GM06990 (cell line): ENCODE measurements around the gene AKT1.

Source experiments
- DNase-seq: peaks from one replicate; pipeline ENCODE4 v3.0.0-alpha.2; 2011; ENCODE audit not compliant: insufficient read length; ENCODE audit errors: extremely low read depth
- H3K27me3 ChIP-seq: replicated peaks from 2 replicates; pipeline ENCODE4 v1.6.0; 2011; ENCODE audit warnings: low read length; ENCODE audit not compliant: control insufficient read depth, insufficient read depth
- H3K36me3 ChIP-seq: 2 replicates; pipeline ENCODE4 v1.5.1; 2011; ENCODE audit warnings: low read length; ENCODE audit not compliant: control insufficient read depth, insufficient read depth
- H3K4me3 ChIP-seq: replicated peaks from 2 replicates; pipeline ENCODE4 v1.5.1; 2011; ENCODE audit warnings: low read depth, mild to moderate bottlenecking, control low read depth, low read length
- TF ChIP-seq, protein P1 (sequence below): IDR thresholded peaks from 2 replicates; pipeline ENCODE4 v1.5.1; 2011; ENCODE audit warnings: low read length, control low read depth, mild to moderate bottlenecking, inconsistent platforms; ENCODE audit not compliant: insufficient read depth, poor library complexity, severe bottlenecking

The AKT1 gene

GRCh38 chr14:104724981-104725771 is 70.4 kb downstream of the AKT1 start:
- Histone ChIP-seq H3K36me3 (no peaks in the 10 kb centered on the region), H3K27me3 (no peaks in the 10 kb centered on the region; the same call in 1 of the 2 replicates), H3K4me3 (no peak overlapping the region)
- no peak for DNase-seq
- TF ChIP-seq, protein P1, sequence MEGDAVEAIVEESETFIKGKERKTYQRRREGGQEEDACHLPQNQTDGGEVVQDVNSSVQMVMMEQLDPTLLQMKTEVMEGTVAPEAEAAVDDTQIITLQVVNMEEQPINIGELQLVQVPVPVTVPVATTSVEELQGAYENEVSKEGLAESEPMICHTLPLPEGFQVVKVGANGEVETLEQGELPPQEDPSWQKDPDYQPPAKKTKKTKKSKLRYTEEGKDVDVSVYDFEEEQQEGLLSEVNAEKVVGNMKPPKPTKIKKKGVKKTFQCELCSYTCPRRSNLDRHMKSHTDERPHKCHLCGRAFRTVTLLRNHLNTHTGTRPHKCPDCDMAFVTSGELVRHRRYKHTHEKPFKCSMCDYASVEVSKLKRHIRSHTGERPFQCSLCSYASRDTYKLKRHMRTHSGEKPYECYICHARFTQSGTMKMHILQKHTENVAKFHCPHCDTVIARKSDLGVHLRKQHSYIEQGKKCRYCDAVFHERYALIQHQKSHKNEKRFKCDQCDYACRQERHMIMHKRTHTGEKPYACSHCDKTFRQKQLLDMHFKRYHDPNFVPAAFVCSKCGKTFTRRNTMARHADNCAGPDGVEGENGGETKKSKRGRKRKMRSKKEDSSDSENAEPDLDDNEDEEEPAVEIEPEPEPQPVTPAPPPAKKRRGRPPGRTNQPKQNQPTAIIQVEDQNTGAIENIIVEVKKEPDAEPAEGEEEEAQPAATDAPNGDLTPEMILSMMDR = peak; percentile 4

GRCh38 chr14:104724407-104724980 is 71.1 kb downstream of the AKT1 start:
- peak overlapping the region; percentile 64 for H3K4me3 ChIP-seq
- DNase-seq = no peak
- H3K27me3 ChIP-seq = no peaks in the 10 kb centered on the region; the same call in 1 of the 2 replicates
- no peaks in the 10 kb centered on the region for H3K36me3 ChIP-seq
- TF ChIP-seq, protein P1 = no peak

GRCh38 chr14:104723651-104724406 is 71.7 kb downstream of the AKT1 start, which contains the start of gene ADSS1:
Gene ADSS1, plus strand, starts transcription at chr14:104724229. Its CDS starts 42 bp downstream, at chr14:104724271.
- TF ChIP-seq, protein P1 = peak; percentile 82
- peak; percentile 68 for DNase-seq
- H3K4me3 ChIP-seq = peak within 1 kb of the TSS; percentile 64

DNA sequence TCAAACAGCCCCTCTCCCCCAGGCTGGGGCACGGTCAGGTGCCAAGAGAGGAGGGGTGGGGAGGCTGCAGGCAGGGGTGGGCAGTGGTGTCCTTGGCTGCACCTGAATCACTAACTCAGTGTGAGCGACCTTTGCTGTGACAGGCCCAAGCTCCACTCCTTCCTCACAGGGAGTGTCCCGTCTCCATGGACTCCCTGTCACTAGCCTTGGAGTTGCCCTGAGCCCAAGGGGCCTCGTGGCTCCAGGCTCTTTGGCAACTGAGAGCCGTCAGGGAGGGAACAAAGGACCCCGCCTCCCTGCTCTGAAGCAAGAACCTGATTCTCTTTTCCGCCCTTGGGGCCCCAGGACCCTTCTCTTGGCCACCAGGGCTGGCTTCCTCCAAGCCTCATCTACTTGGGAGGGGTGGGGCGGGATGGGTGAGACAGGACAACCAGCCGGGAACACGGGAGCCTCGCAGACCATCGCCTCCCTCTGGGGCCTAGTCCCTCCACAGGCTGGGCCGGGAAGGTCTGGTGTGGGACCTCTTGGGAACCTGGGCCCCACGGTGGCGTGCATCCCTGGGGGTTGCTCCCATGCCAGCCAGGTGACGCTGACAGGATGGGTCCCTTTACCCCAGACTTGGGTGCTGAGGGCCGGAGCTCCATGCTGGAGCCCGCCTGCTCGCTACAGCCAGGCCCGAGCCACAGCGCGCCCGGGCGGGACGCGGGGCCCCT is 72.5 kb downstream of the AKT1 start:
- H3K36me3 ChIP-seq = no peaks in the 10 kb centered on the region
- no peak overlapping the region for H3K4me3 ChIP-seq
- DNase-seq = no peak
- no peaks in the 10 kb centered on the region; the same call in 1 of the 2 replicates for H3K27me3 ChIP-seq
- TF ChIP-seq, protein P1 = no peak

More at GRCh38 chr14:104723651-104724406, 71.7 kb downstream of the AKT1 start, which contains the start of gene ADSS1:
- H3K36me3 ChIP-seq = no peaks in the 10 kb centered on the region
- no peaks in the 10 kb centered on the region; the same call in 1 of the 2 replicates for H3K27me3 ChIP-seq
